OCI-LY7 (cell line): Measurements from ENCODE around the gene NFIX. TPM values are rescaled to one million over a fixed set of nuclear protein-coding genes. Genes with fewer than 3 reads are reported as not detected.

ENCODE experiments used
- BruUV-seq: library from RNA; stranded (reverse); fragments of 400-500 nt; replicated peaks from 2 replicates; lab custom pipeline; 2021; lab: Mats Ljungman, UMichigan
- CTCF ChIA-PET: fragments of 300-600 bp; sonication (Branson Sonifier 250); formaldehyde crosslinking; loops from one replicate; lab custom pipeline; 2022; ENCODE audit warnings: antibody characterized with exemption; ENCODE audit not compliant: unreplicated experiment; lab: Charles Lee
- POLR2A ChIA-PET: fragments of 300-600 bp; sonication (Branson Sonifier 250); formaldehyde crosslinking; loops from one replicate; lab custom pipeline; 2022; ENCODE audit warnings: antibody characterized with exemption; lab: Charles Lee
- DNase-seq: peaks from one replicate; pipeline ENCODE4 v3.0.0-alpha.2; 2015; ENCODE audit warnings: low spot score
- H2AFZ ChIP-seq: fragments of 200-600 bp; sonication (generic), shearing (Covaris generic); 2 replicates; pipeline ENCODE4 v1.6.1; 2014; ENCODE audit warnings: mild to moderate bottlenecking, antibody characterized with exemption, low read length, moderate library complexity
- H3K27ac ChIP-seq: fragments of 200-600 bp; sonication (generic); 2 replicates; pipeline ENCODE4 v1.5.1; 2014; ENCODE audit warnings: mixed run types, low read depth, mild to moderate bottlenecking, moderate library complexity, low read length, inconsistent platforms; ENCODE audit not compliant: poor library complexity, severe bottlenecking
- H3K36me3 ChIP-seq: fragments of 200-600 bp; sonication (generic); 2 replicates; pipeline ENCODE4 v1.6.1; 2014; ENCODE audit warnings: mild to moderate bottlenecking, antibody characterized with exemption, low read length, moderate library complexity, mixed read lengths; ENCODE audit not compliant: insufficient read depth
- H3K4me1 ChIP-seq: fragments of 200-600 bp; sonication (generic); 2 replicates; pipeline ENCODE4 v1.5.1; 2014; ENCODE audit warnings: mild to moderate bottlenecking, low read length; ENCODE audit not compliant: insufficient read depth, poor library complexity, severe bottlenecking
- H3K4me2 ChIP-seq: fragments of 200-600 bp; sonication (generic); 2 replicates; pipeline ENCODE4 v1.6.1; 2014; ENCODE audit warnings: mild to moderate bottlenecking, low read length
- H3K4me3 ChIP-seq: fragments of 200-600 bp; sonication (generic); 2 replicates; pipeline ENCODE4 v1.5.1; 2014; ENCODE audit warnings: mild to moderate bottlenecking, low read depth, low read length; ENCODE audit not compliant: poor library complexity, severe bottlenecking
- H3K79me2 ChIP-seq: fragments of 200-600 bp; sonication (generic); 2 replicates; pipeline ENCODE4 v1.6.1; 2016; ENCODE audit warnings: low read depth, mild to moderate bottlenecking, low read length, moderate library complexity, mixed read lengths; ENCODE audit not compliant: insufficient read depth
- H3K9me2 ChIP-seq: fragments of 200-600 bp; sonication (generic); 2 replicates; pipeline ENCODE4 v1.6.1; 2016; ENCODE audit warnings: mild to moderate bottlenecking, low read length, mixed read lengths; ENCODE audit not compliant: insufficient read depth
- H3K9me3 ChIP-seq: fragments of 200-600 bp; sonication (generic); 2 replicates; pipeline ENCODE4 v1.6.1; 2014; ENCODE audit warnings: mild to moderate bottlenecking, mixed run types, low read length, mixed read lengths
- H4K20me1 ChIP-seq: fragments of 200-600 bp; sonication (generic); 2 replicates; pipeline ENCODE4 v1.6.1; 2014; ENCODE audit warnings: mild to moderate bottlenecking, antibody characterized with exemption, low read length, moderate library complexity, mixed read lengths; ENCODE audit not compliant: insufficient read depth
- CTCF ChIP-seq: fragments of 200-600 bp; sonication (generic); conservative IDR thresholded peaks from 2 replicates; pipeline ENCODE4 v1.5.1; 2014; ENCODE audit warnings: mild to moderate bottlenecking, antibody characterized with exemption, low read length, moderate library complexity, mixed read lengths
- EZH2phosphoT487 ChIP-seq: fragments of 200-600 bp; sonication (generic); IDR thresholded peaks from 2 replicates; pipeline ENCODE4 v1.6.1; 2018; ENCODE audit warnings: low read depth, borderline replicate concordance, mild to moderate bottlenecking, mixed run types, antibody characterized with exemption, low read length, moderate library complexity, mixed read lengths
- intact Hi-C: fragments of 100-400 bp; cut with micrococcal nuclease; formaldehyde crosslinking; loops from one replicate; pipeline ENCODE4 v1.10.0; 2022; ENCODE audit not compliant: unreplicated experiment
- total RNA-seq, 2 experiments: library from RNA; depleted of rRNA in 1 of 2; stranded (reverse); fragments of >200 nt in 1 of 2; shearing (Covaris generic) in 1 of 2; gene quantifications; 2 replicates each; pipeline ENCODE4 v1.2.3, GENCODE V29; 2014 to 2022

Gene NFIX
- total RNA-seq, 2 experiments from 2014 or later = 0.16 to 0.72 TPM

GRCh38 chr19:13015361-13016223, 20.3 kb downstream of the NFIX start:
- no peak overlapping the region for H3K4me3 ChIP-seq
- no peaks in the 10 kb centered on the region; the same call in 1 of the 2 replicates for H4K20me1 ChIP-seq
- CTCF ChIA-PET = no interaction called here
- no peak for TF ChIP-seq CTCF
- TF ChIP-seq EZH2phosphoT487 = no peak
- no peaks in the 10 kb centered on the region for H3K9me3 ChIP-seq
- H3K27ac ChIP-seq = no peak overlapping the region
- no peaks in the 10 kb centered on the region for H3K36me3 ChIP-seq
- BruUV-seq = no TSS peak
- H3K4me1 ChIP-seq = no peaks in the 10 kb centered on the region
- H2AFZ ChIP-seq = no peak overlapping the region
- no peak for DNase-seq
- H3K9me2 ChIP-seq = no peaks in the 10 kb centered on the region
- H3K4me2 ChIP-seq = no peak overlapping the region
- intact Hi-C loops = no loop called here
- no peaks in the 10 kb centered on the region for H3K79me2 ChIP-seq
- POLR2A ChIA-PET = no interaction called here

- H3K9me3 ChIP-seq = no peaks in the 10 kb centered on the region
- no peaks in the 10 kb centered on the region for H3K4me1 ChIP-seq
- H3K4me2 ChIP-seq = no peak overlapping the region
- no peaks in the 10 kb centered on the region for H3K79me2 ChIP-seq
- BruUV-seq = no TSS peak
- TF ChIP-seq CTCF (no peak), EZH2phosphoT487 (no peak)
- no peak overlapping the region for H3K27ac ChIP-seq
- H3K36me3 ChIP-seq = no peaks in the 10 kb centered on the region
- ChIA-PET POLR2A (no interaction called here), CTCF (no interaction called here)
- no peak overlapping the region for H3K4me3 ChIP-seq
- H4K20me1 ChIP-seq = no peaks in the 10 kb centered on the region; the same call in 1 of the 2 replicates
- no peaks in the 10 kb centered on the region for H3K9me2 ChIP-seq
- no peak overlapping the region for H2AFZ ChIP-seq
- intact Hi-C loops = no loop called here
- no peak for DNase-seq
These were observed 21.0 kb downstream of the NFIX start for GRCh38 chr19:13016245-13016627.
